AG20443 (cell line): ENCODE data around the gene LY6G5B.
"Not testable (repeated sequence)": the region's sequence is repeated elsewhere in the genome, so short reads cannot be mapped to it uniquely, and the experiment has no call there.

Source experiments
- DNase-seq: peaks from one replicate; pipeline ENCODE4 v3.0.0; 2012; ENCODE audit warnings: low spot score, mixed read lengths

Gene LY6G5B

GRCh38 chr6:31691078-31691463, 21.3 kb downstream of the LY6G5B start:
- no peak for DNase-seq

DNA sequence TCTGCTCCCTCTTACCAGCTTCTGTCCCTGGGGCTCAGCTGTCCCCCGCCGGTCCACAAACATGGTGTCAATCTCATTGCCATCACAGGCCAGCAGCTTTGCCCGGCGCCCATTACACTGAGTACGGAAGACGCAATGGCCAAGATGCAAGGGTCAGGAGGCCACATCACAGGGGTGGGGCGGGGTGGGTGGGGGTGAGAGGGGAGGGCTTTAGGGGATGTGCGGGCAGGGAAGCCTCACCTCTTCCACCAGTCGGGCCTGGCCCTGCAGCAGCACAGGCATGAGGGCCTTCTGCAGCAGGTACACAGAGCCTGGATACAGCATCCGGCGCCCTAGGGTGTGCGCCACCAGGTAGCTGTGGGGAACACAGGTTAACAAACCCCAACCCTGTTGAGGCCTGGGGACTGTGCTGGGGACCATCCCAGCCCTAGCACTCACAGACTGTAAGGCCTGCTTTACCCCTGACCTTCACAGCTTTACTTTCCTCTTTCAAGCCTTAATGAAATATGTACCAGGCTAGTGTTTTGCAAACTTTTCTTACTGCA, 21.9 kb downstream of the LY6G5B start:
- no peak for DNase-seq

DNA sequence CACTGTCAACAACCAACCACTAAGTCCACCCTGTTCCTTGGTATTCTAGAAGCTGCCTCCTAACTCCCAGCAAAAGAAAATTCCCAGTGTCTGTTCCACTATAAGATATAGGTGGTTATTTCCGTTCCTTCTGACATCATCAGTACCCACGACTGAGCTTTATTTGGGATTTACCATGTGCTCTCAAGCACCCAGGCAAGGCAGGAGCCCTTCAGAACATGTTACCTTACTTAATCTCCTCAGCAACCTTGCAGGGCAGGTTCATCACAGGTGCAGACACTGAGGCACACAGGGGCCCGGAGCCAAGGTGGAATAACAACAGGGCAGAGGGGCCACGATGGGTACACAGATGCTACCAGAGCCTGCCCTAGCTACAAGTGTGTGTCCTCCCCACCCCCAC, 22.6 kb downstream of the LY6G5B start:
- no peak for DNase-seq

DNA sequence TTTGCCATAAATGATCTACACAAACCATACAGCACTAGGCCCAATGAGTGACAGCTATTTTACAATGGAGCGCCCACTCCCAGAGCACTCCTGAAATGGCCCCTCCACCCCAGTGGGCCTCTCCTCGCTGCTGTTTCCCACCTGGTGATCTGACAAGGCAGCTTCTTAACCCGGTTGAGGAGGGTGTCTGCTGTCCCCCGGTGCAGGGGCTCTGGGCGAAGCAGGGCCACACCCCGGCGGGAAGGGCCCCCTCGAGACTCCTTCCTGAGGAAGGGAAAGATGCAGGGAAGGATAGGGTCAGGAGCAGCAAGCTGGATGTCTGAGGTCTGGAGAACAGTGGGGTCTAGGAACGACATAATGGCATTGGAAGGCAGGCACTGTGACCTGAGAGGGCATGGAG, 23.1 kb downstream of the LY6G5B start:
- no peak for DNase-seq

- DNase-seq, result no peak
Observed at GRCh38 chr6:31693535-31693934, 23.8 kb downstream of the LY6G5B start.

DNA sequence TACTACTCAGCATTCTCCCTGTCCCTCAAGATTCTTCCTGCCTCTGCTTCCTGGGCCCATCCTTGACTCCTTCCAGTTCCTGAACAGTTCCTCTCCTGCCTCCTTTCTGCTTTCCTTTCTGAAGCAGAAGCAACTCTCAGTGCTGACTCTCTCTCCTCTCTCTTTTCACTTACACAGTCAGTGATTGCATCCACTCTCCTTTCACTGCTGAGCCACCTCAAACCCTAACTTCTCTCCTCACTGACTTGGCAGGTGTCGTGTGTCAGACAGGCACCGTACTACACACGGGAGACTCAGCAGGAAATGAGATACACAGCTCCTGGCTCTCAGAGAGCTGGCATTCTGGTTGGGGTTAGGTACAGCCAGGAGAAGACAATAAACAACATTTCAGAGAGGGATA, 27.8 kb downstream of the LY6G5B start:
- DNase-seq, result no peak

DNA sequence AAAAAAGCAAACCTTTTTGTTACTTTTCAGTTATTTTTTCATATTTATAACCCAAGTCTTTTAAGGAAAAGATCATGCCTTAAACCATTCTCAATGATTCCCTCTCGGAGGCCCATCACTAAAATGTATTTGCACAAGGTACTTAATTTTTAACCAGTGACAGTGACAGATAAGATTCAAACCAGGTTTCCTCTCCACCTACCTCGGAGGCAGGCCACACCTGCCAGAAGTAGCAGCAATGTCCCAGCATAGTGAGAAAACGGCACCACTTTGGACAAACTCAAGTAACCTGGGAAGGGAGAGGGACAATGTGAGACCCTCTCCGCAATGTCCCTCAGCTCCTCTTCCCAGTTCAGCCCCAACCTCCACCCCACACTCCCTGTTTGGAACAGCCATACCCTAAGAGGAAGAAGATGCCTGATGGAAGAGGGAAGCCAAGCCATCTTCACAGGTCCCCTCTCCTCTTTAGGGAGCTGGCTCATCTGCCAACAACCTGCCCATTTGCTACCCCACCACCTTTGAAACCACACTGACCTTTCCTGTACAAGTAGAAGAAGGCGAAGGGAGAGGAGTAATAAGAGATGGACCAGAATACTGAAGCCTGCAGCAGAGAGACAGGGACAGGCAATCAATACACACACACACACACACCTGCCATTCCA, 31.1 kb downstream of the LY6G5B start:
- DNase-seq, result no peak

GRCh38 chr6:31701666-31702404, 32.1 kb downstream of the LY6G5B start:
- peak; percentile 41 for DNase-seq

DNA sequence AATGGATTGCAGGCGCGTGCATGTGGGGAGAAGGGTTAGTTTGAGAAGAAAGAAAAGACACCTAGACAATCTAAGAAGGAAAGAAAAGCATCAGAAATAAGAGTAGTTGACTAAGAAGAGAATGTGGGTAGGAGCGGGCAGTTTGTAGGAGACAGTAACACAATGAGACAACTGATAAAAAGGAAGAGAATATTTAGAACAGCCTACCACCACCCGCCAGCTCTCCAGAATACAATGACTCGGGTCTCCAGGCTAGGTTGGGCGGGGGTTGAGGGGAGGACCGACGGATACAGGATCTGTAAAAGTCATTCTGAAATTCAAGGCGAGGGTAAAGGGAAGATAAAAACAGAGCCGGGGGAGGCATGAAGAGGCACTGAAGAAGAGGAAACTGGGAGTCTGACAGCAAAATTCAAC, 32.6 kb downstream of the LY6G5B start:
- DNase-seq, result no peak

DNA sequence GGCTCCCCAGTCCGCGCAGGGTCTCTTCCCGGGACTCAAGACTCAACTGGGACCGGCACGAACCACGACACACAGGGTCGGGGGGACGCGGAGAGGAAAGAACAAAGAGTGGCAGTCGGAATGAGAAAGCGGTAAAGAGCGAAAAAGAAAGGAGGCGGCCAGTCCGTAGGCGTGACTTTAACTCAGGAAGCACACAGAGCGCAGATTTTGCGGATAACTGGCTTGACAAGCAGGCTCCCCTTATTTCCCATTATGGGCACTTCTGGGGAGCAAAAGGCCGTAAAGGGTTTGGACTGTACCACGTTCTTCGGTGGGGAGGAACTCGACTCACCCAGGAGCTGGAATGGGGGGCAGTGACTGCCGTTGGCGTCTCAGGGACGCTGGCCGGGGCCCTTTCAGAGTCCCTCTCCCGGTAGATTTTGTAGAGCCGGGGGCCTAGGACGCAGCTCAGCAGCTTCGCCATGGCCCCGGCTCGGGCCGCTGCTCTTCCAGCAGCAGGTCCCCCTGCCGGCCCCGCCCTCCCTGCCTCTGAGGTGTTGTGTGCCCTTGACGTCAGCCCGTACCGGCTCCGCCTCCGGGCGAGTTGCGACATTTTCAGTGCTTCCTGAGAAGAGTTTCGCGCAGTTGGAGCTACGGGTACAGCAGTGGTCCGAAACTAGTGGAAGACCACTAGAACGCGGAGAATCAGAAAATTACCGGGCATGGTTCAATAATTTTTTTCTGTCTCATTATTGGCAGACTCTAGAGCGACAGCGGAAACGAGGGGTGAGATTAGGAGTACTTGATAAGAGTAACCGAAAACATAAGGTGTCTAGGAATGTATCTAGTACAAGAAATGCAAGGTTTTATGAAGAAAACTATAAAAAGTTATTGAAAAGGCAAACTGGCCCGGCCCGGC, 33.3 kb downstream of the LY6G5B start, which contains the start of gene ABHD16A:
Gene ABHD16A, minus strand, starts transcription at position 506 of the 898 bp plus-strand sequence. Its CDS starts 43 bp downstream, at position 463.
- peak; percentile 99 for DNase-seq

DNA sequence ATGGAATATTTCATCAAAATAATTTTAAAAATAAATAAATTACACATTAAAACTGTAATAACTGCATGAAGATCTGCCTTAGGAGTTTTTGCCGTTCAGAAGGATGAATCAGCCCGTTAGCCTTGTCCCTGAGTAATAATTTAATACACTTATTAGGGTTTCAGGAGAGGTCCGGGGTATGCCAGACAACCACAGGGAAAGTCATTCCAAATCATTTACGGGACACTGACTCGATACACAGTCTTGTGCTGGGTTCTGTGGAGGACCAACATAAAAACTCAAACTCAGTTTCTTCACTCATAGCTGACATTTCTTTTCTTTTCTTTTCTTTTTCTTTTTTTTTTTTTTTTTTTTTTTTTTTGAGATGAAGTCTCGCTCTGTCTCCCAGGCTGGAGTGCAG, 36.2 kb downstream of the LY6G5B start:
- DNase-seq, result no peak

DNA sequence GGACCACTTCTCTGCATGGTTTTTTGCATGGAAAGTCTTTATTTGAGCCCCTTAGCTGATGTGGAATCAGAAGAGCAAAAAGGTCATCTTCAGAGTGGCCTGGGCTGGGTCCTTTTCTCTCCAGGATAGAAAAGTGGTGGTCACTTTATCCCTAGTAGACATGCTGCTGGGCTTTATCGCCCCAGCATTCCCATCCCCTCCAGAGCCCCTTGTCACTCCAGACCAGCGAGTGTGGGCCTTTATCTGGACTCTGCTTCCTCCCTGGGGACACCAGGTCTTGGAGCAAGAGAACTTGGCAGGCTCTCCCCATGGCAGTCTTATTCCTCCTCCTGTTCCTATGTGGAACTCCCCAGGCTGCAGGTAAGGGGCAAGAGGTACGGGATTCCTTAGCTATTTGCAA, 36.8 kb downstream of the LY6G5B start, which contains the start of gene LY6G6F:
Gene LY6G6F, plus strand, starts transcription at position 268 of the 400 bp plus-strand sequence. Its CDS starts 41 bp downstream, at position 309.
- DNase-seq, result no peak

GRCh38 chr6:31707701-31708100, 37.9 kb downstream of the LY6G5B start:
- DNase-seq, result no peak

DNA sequence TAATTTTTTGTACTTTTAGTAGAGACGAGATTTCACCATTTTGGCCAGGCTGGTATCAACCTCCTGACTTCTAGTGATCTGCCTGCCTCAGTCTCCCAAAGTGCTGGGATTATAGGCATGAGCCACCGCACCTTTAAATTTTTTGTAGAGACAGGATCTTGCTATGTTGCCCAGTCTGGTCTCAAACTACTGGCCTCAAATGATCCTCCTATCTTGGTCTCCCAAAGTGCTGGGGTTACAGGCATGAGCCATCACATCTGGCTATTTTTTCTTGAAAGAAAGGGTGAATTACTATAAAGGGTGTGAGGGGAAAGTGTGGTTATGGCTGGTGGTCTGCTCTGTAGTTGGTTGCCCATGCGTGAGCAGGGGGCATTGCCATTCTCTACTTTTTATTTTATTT, 38.4 kb downstream of the LY6G5B start:
- DNase-seq, result no peak

DNA sequence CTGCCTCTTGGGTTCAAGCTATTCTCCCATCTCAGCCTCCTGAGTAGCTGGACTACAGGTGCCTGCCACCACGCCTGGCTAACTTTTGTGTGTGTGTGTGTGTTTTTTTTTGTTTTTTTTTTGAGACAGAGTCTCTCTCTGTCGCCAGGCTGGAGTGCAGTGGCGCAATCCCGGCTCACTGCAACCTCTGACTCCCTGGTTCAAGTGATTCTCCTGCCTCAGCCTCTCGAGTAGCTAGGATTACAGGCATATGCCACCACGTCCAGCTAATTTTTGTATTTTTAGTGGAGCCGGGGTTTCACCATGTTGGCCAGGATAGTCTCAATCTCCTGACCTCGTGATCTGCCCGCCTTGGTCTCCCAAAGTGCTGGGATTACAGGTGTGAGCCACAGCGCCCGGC, 39.4 kb downstream of the LY6G5B start:
- not testable (repeated sequence) for DNase-seq

- no peak for DNase-seq
Observed at GRCh38 chr6:31710523-31711219, 40.9 kb downstream of the LY6G5B start.

DNA sequence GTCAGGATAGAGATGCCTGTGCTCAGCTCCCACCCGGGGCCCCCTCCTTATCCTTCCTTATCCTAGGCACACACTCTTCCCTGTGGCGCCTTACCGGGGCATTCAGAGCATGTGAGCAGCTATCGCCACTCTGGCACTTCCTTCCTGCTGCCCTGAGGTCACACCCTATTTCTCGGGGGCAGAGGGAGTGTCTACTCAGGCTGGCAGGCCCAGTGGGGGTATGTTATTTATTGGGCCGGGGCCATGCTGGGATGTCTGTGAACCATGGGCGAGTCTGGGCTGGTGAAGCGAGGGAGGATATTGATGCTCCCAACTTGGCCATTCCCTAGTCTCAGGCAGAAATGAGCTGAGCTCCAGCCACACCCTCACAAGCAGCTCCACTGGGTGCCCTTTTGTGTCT, 41.5 kb downstream of the LY6G5B start:
- no peak for DNase-seq

GRCh38 chr6:31712296-31712695, 42.5 kb downstream of the LY6G5B start:
- DNase-seq, result no peak

- DNase-seq, result no peak
Observed at GRCh38 chr6:31713465-31713864, 43.7 kb downstream of the LY6G5B start.

- DNase-seq, result no peak
Observed at GRCh38 chr6:31713991-31714684, 44.4 kb downstream of the LY6G5B start.
